ENCODE measurements around the gene ZKSCAN5. TPM values are rescaled to one million over a fixed set of nuclear protein-coding genes. Genes with fewer than 3 reads are reported as not detected.
"Not testable (repeated sequence)": the region's sequence is repeated elsewhere in the genome, so short reads cannot be mapped to it uniquely, and the experiment has no call there.

ZKSCAN5 gene
- polyA plus RNA-seq, 1 donor from 2014 or later, result 18.6 TPM

DNA sequence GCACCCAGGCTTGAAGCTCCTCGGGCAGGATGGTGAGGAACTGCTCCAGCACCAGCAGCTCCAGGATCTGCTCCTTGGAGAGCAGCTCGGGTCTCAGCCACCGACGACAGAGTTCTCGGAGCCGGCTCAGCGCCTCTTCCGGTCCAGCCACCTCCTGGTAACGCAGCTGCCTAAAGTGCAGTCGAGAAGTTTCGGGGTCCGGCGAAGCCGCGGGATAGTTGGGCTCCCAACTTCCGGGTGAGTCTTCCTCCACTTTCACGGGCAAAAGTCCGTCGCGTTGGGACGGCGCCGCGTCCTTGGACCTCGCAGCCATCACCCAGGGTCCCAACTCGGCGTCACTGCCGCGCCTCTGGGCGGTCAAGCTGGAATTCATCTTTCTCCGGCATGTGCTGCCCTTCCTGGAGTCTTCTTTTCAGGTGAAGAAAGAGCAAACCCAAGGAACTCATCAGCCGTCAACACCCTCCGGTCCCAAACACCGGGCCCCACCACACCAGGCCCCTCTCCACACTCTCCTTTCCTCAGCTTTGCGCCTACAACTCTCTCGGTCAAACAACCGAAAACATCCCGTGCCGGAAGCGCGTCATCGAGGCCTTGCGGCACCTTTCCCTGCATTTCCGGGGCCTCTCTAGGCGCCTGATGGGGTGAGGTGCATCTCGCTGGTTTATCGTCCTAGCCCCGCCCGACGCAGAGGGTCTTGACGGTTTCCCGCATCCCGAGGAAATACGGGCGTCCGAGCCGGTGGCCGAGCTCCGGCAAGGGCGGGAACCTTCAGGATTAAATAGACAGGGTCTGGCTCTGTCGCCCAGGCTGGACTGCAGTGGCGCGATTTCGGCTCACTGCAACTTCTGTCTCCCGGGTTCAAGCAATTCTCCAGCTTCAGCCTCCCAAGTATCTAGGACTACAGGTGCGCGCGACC lies 4.5 kb upstream of the ZKSCAN5 start, which contains the start of gene ZNF394:
ZNF394 (minus strand) TSS at position 561 of the 916 bp plus-strand sequence; CDS start at position 373, 188 bp downstream.
- Histone ChIP-seq H3K9ac (ENCODE audit: low read length) (peak within 1 kb of the TSS; percentile 73), H3K4me2 (ENCODE audit: low read length) (peak within 1 kb of the TSS; percentile 66), H3K9me3 (ENCODE audit: low read length) (no peaks in the 10 kb centered on the region), H3K9me2 (ENCODE audit: insufficient read depth, low read length) (no peaks in the 10 kb centered on the region), H3F3A (ENCODE audit: insufficient read depth, low read length, poor library complexity, severe bottlenecking) (no peaks in the 10 kb centered on the region), H4K20me1 (ENCODE audit: insufficient read depth) (no peaks in the 10 kb centered on the region), H3K27ac (ENCODE audit: low read length) (peak within 1 kb of the TSS; percentile 67), H2AFZ (ENCODE audit: low read depth, low read length) (peak within 1 kb of the TSS; percentile 93), H3K79me2 (replicated peaks; ENCODE audit: insufficient read depth, low read length) (peaks cover 32% of the 10 kb centered on the region), H3K36me3 (ENCODE audit: insufficient read depth, low read length) (no peaks in the 10 kb centered on the region), H3K4me3 (ENCODE audit: low read length) (peak within 1 kb of the TSS; percentile 93), H3K27me3 (ENCODE audit: insufficient read depth, low read depth, low read length) (no peaks in the 10 kb centered on the region)
- TF ChIP-seq EZH2 (IDR thresholded peaks at IDR 0.05; ENCODE audit: borderline replicate concordance, insufficient read depth, low read length, poor library complexity, severe bottlenecking) (no peak), MXI1 (conservative IDR thresholded peaks at IDR 0.05; ENCODE audit: poor library complexity, severe bottlenecking) (peak; percentile 89), EP300 (conservative IDR thresholded peaks at IDR 0.05; ENCODE audit: poor library complexity, severe bottlenecking) (no peak), SMC3 (conservative IDR thresholded peaks at IDR 0.05; ENCODE audit: poor library complexity) (no peak), POLR2AphosphoS5 (IDR thresholded peaks at IDR 0.05) (peak; percentile 78), RAD21 (conservative IDR thresholded peaks at IDR 0.05) (peak; percentile 15), TAF1 (IDR thresholded peaks at IDR 0.05; ENCODE audit: low read depth) (peak; percentile 78)
- TF ChIP-seq, protein P1, sequence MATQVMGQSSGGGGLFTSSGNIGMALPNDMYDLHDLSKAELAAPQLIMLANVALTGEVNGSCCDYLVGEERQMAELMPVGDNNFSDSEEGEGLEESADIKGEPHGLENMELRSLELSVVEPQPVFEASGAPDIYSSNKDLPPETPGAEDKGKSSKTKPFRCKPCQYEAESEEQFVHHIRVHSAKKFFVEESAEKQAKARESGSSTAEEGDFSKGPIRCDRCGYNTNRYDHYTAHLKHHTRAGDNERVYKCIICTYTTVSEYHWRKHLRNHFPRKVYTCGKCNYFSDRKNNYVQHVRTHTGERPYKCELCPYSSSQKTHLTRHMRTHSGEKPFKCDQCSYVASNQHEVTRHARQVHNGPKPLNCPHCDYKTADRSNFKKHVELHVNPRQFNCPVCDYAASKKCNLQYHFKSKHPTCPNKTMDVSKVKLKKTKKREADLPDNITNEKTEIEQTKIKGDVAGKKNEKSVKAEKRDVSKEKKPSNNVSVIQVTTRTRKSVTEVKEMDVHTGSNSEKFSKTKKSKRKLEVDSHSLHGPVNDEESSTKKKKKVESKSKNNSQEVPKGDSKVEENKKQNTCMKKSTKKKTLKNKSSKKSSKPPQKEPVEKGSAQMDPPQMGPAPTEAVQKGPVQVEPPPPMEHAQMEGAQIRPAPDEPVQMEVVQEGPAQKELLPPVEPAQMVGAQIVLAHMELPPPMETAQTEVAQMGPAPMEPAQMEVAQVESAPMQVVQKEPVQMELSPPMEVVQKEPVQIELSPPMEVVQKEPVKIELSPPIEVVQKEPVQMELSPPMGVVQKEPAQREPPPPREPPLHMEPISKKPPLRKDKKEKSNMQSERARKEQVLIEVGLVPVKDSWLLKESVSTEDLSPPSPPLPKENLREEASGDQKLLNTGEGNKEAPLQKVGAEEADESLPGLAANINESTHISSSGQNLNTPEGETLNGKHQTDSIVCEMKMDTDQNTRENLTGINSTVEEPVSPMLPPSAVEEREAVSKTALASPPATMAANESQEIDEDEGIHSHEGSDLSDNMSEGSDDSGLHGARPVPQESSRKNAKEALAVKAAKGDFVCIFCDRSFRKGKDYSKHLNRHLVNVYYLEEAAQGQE (IDR thresholded peaks at IDR 0.05; ENCODE audit: borderline replicate concordance), result peak; percentile 60
- TF ChIP-seq, protein P2, sequence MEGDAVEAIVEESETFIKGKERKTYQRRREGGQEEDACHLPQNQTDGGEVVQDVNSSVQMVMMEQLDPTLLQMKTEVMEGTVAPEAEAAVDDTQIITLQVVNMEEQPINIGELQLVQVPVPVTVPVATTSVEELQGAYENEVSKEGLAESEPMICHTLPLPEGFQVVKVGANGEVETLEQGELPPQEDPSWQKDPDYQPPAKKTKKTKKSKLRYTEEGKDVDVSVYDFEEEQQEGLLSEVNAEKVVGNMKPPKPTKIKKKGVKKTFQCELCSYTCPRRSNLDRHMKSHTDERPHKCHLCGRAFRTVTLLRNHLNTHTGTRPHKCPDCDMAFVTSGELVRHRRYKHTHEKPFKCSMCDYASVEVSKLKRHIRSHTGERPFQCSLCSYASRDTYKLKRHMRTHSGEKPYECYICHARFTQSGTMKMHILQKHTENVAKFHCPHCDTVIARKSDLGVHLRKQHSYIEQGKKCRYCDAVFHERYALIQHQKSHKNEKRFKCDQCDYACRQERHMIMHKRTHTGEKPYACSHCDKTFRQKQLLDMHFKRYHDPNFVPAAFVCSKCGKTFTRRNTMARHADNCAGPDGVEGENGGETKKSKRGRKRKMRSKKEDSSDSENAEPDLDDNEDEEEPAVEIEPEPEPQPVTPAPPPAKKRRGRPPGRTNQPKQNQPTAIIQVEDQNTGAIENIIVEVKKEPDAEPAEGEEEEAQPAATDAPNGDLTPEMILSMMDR (IDR thresholded peaks at IDR 0.05; ENCODE audit: poor library complexity, severe bottlenecking), result peak; percentile 10

DNA sequence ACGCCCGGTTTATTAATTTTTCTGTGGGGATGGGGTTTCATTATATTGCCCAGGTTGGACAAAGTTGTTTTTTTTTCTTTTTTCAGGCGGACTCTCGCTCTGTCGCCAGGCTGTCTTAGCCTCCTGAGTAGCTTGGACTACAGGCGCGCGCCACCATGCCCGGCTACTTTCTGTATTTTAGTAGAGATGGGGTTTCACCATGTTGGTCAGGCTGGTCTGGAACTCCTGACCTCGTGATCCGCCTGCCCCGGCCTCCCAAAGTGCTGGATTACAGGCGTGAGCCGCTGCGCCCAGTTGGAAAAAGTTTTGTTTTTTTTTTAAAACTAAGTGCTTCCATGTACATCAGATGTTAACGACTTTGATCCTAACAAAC lies 3.8 kb upstream of the ZKSCAN5 start:
- no peaks in the 10 kb centered on the region for H3K36me3 ChIP-seq (ENCODE audit: insufficient read depth, low read length)
- no peaks in the 10 kb centered on the region for H4K20me1 ChIP-seq (ENCODE audit: insufficient read depth)
- peak overlapping the region; percentile 66 for H3K4me2 ChIP-seq (ENCODE audit: low read length)
- H3K9me2 ChIP-seq (ENCODE audit: insufficient read depth, low read length), result no peaks in the 10 kb centered on the region
- peak overlapping the region; percentile 93 for H2AFZ ChIP-seq (ENCODE audit: low read depth, low read length)
- H3K79me2 ChIP-seq (replicated peaks; ENCODE audit: insufficient read depth, low read length), result peaks cover 37% of the 10 kb centered on the region
- no peak for TF ChIP-seq EZH2 (IDR thresholded peaks at IDR 0.05; ENCODE audit: borderline replicate concordance, insufficient read depth, low read length, poor library complexity, severe bottlenecking)
- TF ChIP-seq EP300 (conservative IDR thresholded peaks at IDR 0.05; ENCODE audit: poor library complexity, severe bottlenecking), result no peak
- TF ChIP-seq TAF1 (IDR thresholded peaks at IDR 0.05; ENCODE audit: low read depth), result no peak
- no peak for TF ChIP-seq POLR2AphosphoS5 (IDR thresholded peaks at IDR 0.05)
- TF ChIP-seq, protein P1 (IDR thresholded peaks at IDR 0.05; ENCODE audit: borderline replicate concordance), result no peak
- TF ChIP-seq RAD21 (conservative IDR thresholded peaks at IDR 0.05), result no peak
- TF ChIP-seq MXI1 (conservative IDR thresholded peaks at IDR 0.05; ENCODE audit: poor library complexity, severe bottlenecking), result no peak
- peak overlapping the region; percentile 93 for H3K4me3 ChIP-seq (ENCODE audit: low read length)
- H3K9ac ChIP-seq (ENCODE audit: low read length), result peak overlapping the region; percentile 73
- no peaks in the 10 kb centered on the region for H3K27me3 ChIP-seq (ENCODE audit: insufficient read depth, low read depth, low read length)
- no peaks in the 10 kb centered on the region for H3K9me3 ChIP-seq (ENCODE audit: low read length)
- H3K27ac ChIP-seq (ENCODE audit: low read length), result peak overlapping the region; percentile 33
- H3F3A ChIP-seq (ENCODE audit: insufficient read depth, low read length, poor library complexity, severe bottlenecking), result no peaks in the 10 kb centered on the region

DNA sequence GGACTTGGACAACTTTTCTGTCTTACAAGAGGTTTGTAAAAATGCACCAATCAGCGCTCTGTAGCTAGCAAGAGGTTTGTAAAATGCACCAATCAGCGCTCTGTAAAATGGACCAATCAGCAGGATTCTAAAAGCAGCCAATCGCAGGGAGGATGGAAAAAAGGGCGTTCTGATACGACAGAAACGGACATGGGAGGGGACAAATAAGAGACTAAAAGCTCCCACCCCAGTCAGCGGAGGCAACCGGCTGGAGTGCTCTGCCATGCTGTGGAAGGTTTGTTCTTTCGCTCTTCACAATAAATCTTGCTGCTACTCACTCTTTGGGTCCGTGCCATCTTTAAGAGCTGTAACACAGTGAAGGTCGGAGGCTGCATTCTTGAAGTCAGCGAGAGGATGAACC lies 3.2 kb upstream of the ZKSCAN5 start:
- not testable (repeated sequence) for H3K27ac ChIP-seq (ENCODE audit: low read length); H3K9me3 ChIP-seq (ENCODE audit: low read length); H3K27me3 ChIP-seq (ENCODE audit: insufficient read depth, low read depth, low read length); H2AFZ ChIP-seq (ENCODE audit: low read depth, low read length); H3K36me3 ChIP-seq (ENCODE audit: insufficient read depth, low read length); H3K9ac ChIP-seq (ENCODE audit: low read length); H3F3A ChIP-seq (ENCODE audit: insufficient read depth, low read length, poor library complexity, severe bottlenecking); H4K20me1 ChIP-seq (ENCODE audit: insufficient read depth); H3K4me2 ChIP-seq (ENCODE audit: low read length); H3K9me2 ChIP-seq (ENCODE audit: insufficient read depth, low read length)
- peak overlapping the region; percentile 93 for H3K4me3 ChIP-seq (ENCODE audit: low read length)
- H3K79me2 ChIP-seq (replicated peaks; ENCODE audit: insufficient read depth, low read length), result peaks cover 43% of the 10 kb centered on the region
